Epithelial cell of esophagus (primary cell): ENCODE data around the gene NR1H2.

Source experiments
- DNase-seq: peaks from one replicate; pipeline ENCODE4 v3.0.0; 2010; ENCODE audit warnings: low read depth
- H3K4me3 ChIP-seq: 2 replicates; pipeline ENCODE4 v1.5.1; 2011; ENCODE audit warnings: mild to moderate bottlenecking, low read length, control low read depth
- CTCF ChIP-seq: IDR thresholded peaks from 2 replicates; pipeline ENCODE4 v1.5.1; 2011; ENCODE audit warnings: low read depth, mild to moderate bottlenecking, low read length, control low read depth, inconsistent platforms; ENCODE audit not compliant: insufficient read depth; ENCODE audit errors: missing control alignments

Gene NR1H2

DNA sequence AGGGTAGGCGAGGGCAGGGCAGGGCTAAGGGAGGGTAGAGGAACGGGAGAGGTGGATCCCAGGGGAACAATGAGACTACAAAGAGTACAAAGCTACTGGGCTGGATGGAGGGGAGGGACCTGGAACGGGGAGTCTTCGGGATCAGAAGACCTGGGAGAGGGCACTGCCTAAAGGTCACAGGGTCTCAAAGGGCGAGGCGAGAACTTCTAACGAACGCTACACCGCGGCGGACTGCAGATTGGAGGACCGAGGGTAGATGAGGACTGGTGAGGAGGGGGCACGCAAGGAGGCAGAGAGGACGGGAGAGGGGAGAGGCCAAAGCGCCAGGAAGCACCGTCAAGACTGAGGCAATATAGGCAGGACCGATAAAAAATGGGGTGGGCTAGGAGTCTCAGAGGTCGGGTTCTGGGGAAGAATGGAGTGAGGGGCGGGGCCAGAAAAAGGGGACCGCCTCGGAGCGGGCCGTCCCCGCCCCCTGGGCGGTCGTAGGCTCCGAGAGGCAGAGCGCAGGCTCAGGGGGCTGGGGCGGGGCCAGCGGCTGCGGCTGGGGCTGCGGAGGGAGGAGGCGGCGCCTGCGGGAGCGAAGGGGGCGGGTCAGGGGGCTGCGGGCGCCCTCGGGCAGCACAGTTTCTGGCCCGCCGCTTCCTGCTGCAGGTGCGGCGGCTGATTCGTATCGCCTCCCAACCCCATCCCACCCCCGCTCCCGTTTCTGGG is 45.7 kb upstream of the NR1H2 start:
- no peak overlapping the region for H3K4me3 ChIP-seq
- DNase-seq: no peak
- TF ChIP-seq CTCF: no peak

DNA sequence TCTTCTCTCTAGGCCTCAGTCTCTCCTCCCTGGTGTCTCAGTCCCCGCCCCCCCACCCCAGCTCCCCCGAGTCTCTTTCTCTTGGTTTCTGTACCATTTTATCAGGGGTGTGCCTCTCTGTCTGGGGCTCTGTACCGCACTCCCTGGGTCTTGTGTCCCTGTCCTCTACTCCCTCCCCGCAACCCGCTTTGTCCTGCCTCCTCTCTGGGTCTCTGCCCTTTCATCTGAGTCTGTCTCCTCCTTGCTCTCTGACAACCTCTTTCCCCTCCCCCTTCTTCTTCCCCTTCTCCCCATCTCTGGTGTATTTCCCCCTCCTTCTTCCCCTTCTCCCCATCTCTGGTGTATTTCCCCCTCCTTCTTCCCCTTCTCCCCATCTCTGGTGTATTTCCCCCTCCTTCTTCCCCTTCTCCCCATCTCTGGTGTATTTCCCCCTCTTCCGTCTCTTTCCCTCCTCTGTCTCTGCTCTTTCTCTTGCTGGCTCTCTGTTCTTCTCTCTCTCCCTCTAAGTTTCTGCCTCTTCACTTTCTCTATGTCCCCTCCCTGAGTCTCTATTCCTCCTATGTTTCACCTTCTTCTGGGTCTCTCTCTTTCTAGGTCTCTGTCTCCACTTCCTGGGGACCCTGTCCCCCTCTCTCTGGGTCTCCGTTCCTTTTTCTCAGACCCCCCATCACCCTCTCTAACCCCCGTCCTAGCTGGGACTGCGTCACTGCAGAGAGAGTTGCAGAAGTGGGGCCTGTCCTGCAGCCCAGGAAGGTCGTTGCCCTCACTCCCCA is 44.9 kb upstream of the NR1H2 start:
- no peak overlapping the region for H3K4me3 ChIP-seq
- no peak for TF ChIP-seq CTCF
- no peak for DNase-seq

DNA sequence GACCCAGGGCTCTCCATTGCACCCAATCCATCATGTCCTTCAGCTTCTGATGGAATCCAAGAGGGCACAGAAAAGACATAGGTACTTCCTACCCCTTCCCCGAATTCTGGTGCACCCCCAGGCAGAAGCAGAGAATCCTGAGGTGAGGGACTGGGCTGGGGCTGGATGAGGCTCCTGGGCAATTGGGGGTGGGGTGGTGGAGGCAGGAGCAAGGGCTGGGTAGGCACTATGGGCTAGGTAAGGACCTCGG is 44.3 kb upstream of the NR1H2 start:
- TF ChIP-seq CTCF: no peak
- DNase-seq: no peak
- H3K4me3 ChIP-seq: no peak overlapping the region

DNA sequence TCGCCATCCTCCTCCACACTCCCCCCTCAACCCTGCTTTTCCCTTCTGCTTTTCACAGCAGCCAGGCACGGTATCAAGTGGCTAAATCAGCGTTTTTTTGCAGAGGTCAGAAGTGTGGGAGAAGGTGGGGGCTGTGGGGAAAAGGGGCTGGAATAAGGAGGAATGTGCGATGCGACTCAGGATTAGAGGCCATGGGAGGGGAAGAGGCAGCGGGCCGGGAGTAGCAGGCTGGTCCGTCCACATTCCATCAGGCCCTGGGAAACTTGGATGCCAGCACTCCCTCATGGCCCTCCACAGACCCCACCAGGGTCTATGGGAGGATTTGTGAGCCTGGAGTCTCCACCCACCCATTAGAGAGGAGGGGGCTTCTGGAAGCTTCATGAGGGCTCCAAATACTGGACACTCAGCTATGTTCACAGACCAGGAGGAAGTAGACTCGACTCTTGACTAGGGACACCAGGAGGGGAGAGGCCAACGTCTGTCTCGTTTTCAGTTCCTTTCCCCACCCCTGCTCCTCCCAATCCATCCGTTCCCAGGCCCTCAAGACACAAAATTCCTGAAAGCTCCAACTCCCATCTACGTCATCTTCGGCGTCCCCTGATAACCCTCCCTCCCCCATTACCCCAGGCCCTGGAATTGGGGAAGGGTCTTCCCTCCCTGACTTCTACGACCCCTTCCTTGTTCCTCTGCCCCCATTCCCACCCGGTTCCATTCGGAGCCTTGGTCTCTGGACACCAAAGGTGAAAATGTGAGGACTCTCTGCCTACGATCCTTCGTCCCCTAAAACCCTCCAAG is 43.8 kb upstream of the NR1H2 start:
- H3K4me3 ChIP-seq: no peak overlapping the region
- no peak for DNase-seq
- TF ChIP-seq CTCF: no peak

- peak; percentile 81 for DNase-seq
- peak; percentile 9 for TF ChIP-seq CTCF
- peak overlapping the region; percentile 41 for H3K4me3 ChIP-seq
Observed at GRCh38 chr19:50333235-50333736, 43.0 kb upstream of the NR1H2 start.

GRCh38 chr19:50333737-50334617 is 42.3 kb upstream of the NR1H2 start:
- H3K4me3 ChIP-seq: peak overlapping the region; percentile 41
- peak; percentile 55 for DNase-seq
- TF ChIP-seq CTCF: no peak
